ENCODE results near the gene WDR91.

DNA sequence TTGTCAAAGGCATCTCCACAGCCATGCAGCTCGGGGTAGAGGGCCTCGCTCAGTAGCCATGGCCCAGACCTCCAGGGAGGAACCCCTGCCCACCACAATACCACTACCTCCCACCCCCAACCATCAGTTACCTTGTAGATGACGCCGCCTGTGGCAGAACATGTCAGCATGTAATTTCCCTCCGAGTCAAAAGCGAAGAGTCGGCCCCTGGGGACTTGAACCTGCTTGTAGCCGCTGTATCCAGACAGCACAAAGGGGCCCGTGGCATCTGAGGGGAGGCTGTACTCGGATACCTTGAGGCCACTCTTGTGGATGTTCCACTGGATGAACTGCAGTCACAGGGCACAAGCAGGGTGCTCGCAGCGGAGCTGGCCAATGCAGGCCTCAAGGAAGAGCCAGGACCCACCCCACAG, 24.5 kb downstream of the WDR91 start:
- TF ChIP-seq GABPA (IDR thresholded peaks at IDR 0.05 in 1 of 2, conservative IDR thresholded peaks at IDR 0.05 in 1 of 2) (no peak), YY1 (IDR thresholded peaks at IDR 0.05) (no peak), TAF1 (conservative IDR thresholded peaks at IDR 0.05) (no peak), SP1 (IDR thresholded peaks at IDR 0.05) (no peak)
- TF ChIP-seq, protein P1, sequence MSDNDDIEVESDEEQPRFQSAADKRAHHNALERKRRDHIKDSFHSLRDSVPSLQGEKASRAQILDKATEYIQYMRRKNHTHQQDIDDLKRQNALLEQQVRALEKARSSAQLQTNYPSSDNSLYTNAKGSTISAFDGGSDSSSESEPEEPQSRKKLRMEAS (IDR thresholded peaks at IDR 0.05), result no peak
- TF ChIP-seq, protein P2, sequence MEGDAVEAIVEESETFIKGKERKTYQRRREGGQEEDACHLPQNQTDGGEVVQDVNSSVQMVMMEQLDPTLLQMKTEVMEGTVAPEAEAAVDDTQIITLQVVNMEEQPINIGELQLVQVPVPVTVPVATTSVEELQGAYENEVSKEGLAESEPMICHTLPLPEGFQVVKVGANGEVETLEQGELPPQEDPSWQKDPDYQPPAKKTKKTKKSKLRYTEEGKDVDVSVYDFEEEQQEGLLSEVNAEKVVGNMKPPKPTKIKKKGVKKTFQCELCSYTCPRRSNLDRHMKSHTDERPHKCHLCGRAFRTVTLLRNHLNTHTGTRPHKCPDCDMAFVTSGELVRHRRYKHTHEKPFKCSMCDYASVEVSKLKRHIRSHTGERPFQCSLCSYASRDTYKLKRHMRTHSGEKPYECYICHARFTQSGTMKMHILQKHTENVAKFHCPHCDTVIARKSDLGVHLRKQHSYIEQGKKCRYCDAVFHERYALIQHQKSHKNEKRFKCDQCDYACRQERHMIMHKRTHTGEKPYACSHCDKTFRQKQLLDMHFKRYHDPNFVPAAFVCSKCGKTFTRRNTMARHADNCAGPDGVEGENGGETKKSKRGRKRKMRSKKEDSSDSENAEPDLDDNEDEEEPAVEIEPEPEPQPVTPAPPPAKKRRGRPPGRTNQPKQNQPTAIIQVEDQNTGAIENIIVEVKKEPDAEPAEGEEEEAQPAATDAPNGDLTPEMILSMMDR (IDR thresholded peaks at IDR 0.05; ENCODE audit: low read depth, low read length, missing input control), result no peak
- TF ChIP-seq, protein P3, sequence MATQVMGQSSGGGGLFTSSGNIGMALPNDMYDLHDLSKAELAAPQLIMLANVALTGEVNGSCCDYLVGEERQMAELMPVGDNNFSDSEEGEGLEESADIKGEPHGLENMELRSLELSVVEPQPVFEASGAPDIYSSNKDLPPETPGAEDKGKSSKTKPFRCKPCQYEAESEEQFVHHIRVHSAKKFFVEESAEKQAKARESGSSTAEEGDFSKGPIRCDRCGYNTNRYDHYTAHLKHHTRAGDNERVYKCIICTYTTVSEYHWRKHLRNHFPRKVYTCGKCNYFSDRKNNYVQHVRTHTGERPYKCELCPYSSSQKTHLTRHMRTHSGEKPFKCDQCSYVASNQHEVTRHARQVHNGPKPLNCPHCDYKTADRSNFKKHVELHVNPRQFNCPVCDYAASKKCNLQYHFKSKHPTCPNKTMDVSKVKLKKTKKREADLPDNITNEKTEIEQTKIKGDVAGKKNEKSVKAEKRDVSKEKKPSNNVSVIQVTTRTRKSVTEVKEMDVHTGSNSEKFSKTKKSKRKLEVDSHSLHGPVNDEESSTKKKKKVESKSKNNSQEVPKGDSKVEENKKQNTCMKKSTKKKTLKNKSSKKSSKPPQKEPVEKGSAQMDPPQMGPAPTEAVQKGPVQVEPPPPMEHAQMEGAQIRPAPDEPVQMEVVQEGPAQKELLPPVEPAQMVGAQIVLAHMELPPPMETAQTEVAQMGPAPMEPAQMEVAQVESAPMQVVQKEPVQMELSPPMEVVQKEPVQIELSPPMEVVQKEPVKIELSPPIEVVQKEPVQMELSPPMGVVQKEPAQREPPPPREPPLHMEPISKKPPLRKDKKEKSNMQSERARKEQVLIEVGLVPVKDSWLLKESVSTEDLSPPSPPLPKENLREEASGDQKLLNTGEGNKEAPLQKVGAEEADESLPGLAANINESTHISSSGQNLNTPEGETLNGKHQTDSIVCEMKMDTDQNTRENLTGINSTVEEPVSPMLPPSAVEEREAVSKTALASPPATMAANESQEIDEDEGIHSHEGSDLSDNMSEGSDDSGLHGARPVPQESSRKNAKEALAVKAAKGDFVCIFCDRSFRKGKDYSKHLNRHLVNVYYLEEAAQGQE (IDR thresholded peaks at IDR 0.05), result no peak

All from liver (tissue), 3 donors.